GM12878 (cell line): ENCODE results near the gene EVI5L.

Experiments used
- EP300 ChIP-seq, 2 experiments: fragments of 150-350 bp in 1 of 2; IDR thresholded peaks; 2 replicates each; pipeline ENCODE4 v1.6.1; 2011 to 2012; ENCODE audit warnings: low read depth in 2 of 2, low read length in 2 of 2, borderline replicate concordance in 1 of 2, improper control_type of control experiment in 1 of 2, inconsistent platforms in 1 of 2; ENCODE audit not compliant: control insufficient read depth in 1 of 2
- PAX8 ChIP-seq: fragments of 450-650 bp; IDR thresholded peaks from 2 replicates; pipeline ENCODE4 v1.6.1; 2017; ENCODE audit warnings: mild to moderate bottlenecking, moderate library complexity
- POLR2AphosphoS5 ChIP-seq: IDR thresholded peaks from 2 replicates; pipeline ENCODE4 v1.6.1; 2011; ENCODE audit warnings: mild to moderate bottlenecking, low read length, inconsistent platforms
- SMC3 ChIP-seq: IDR thresholded peaks from 2 replicates; pipeline ENCODE4 v1.6.1; 2011; ENCODE audit warnings: low read length, improper control_type of control experiment, borderline replicate concordance

DNA sequence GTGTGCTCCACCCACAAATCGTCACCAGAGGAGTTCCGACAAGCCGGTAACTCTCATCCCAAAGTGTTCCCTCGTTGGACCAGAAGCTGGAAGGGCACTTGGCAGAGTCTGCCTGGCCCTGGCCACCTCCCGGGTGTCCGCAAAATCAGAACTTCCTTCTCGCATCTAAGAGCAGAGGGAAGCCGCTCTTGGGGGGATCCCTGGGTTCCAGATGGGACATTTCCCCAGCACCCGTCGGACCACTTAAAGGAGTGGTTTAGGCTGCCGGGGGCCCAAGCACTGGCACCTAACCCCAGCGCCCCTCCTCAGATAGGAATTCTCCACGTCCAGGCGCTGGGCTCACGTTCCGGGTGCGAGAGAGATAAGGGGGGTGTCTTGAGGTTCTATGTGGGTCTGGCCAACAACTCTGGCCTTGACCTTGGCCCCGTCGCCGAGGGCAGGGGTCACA lies 72.8 kb downstream of the EVI5L start:
- TF ChIP-seq POLR2AphosphoS5 (no peak), EP300 (IDR thresholded peaks at IDR 0.05; ENCODE audit: borderline replicate concordance in 1 of 2, control insufficient read depth in 1 of 2, low read depth in 2 of 2, low read length in 2 of 2) (no peak), SMC3 (no peak), PAX8 (no peak)
